Right kidney (tissue), 9 donors: ENCODE results near the gene MND1.
A peak's percentile ranks its signal among the peaks of the same experiment; 100 is the strongest.

Experiments used
- DNase-seq: peaks from one replicate; pipeline ENCODE4 v3.0.0-alpha.2; 2016
- long read RNA-seq, 8 donors: transcript quantifications; one replicate each; lab custom pipeline, GENCODE V29; 2026

Gene MND1, protein sequence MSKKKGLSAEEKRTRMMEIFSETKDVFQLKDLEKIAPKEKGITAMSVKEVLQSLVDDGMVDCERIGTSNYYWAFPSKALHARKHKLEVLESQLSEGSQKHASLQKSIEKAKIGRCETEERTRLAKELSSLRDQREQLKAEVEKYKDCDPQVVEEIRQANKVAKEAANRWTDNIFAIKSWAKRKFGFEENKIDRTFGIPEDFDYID
- long read RNA-seq, donor 1, transcript MND1-201 (8 exons, 968 nt) = major isoform, 7 of 8 reads
- long read RNA-seq, donor 1, partial matches to known transcripts = 0 of 8 reads
- long read RNA-seq, donor 1, other reads (novel, unspliced or antisense) = 0 of 8 reads
- long read RNA-seq, donor 2, transcript MND1-201 (8 exons, 968 nt) = major isoform, 5 of 5 reads
- long read RNA-seq, donor 2, partial matches to known transcripts = 0 of 5 reads
- long read RNA-seq, donor 2, other reads (novel, unspliced or antisense) = 0 of 5 reads
- long read RNA-seq, donor 3, partial matches to known transcripts = 0 of 1 reads
- long read RNA-seq, donor 3, other reads (novel, unspliced or antisense) = 0 of 1 reads
- long read RNA-seq, donor 4, transcript MND1-201 (8 exons, 968 nt) = major isoform, 7 of 7 reads
- long read RNA-seq, donor 4, partial matches to known transcripts = 0 of 7 reads
- long read RNA-seq, donor 4, other reads (novel, unspliced or antisense) = 0 of 7 reads
- long read RNA-seq, donor 5, partial matches to known transcripts = 0 of 4 reads
- long read RNA-seq, donor 5, other reads (novel, unspliced or antisense) = 0 of 4 reads
- long read RNA-seq, donor 6, partial matches to known transcripts = 0 of 5 reads
- long read RNA-seq, donor 6, other reads (novel, unspliced or antisense) = 0 of 5 reads
- long read RNA-seq, donor 7, transcript MND1-201 (8 exons, 968 nt) = major isoform, 9 of 9 reads
- long read RNA-seq, donor 7, partial matches to known transcripts = 0 of 9 reads
- long read RNA-seq, donor 7, other reads (novel, unspliced or antisense) = 0 of 9 reads
- long read RNA-seq, donor 8, partial matches to known transcripts = 0 of 4 reads
- long read RNA-seq, donor 8, other reads (novel, unspliced or antisense) = 0 of 4 reads

DNA sequence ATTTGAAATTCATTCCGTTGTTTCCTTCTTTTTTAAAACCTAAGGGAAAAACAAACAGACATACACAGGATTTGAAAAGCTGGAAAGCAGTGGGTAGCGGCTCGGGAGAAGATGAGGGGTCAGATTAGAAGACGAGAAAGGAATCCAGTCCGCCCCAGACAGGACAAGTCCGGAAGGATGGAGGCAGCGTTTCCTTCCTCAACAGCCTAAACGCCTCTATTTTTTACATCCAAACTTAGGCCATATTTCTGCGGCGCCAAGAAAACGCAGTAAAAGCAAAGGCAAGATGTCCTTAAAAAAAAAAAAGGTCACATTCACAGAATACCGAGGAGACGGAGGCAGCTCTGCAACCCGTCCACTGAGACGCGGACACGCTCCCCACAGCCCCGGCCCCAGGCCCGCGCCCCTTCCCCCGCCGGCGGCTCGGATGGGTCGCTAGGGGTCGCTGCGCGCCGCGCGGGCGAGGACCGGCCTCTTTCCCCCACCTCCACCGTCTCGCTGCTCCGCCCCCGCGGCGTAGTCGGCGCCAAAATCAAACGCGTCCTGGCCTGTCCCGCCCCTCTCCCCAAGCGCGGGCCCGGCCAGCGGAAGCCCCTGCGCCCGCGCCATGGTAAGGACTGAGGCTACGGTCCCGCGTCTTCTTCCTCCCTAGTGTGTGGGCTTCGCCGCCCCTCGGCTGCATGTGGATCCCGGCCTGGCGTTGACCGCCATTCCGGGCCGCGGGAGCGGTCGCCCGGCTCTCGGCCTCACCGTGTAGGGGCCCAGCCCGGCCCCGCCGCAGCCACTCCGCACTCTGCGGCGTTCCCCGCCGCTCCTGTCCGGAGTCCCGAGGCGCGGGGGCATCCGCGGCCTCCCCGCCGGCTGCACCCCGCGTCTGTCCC is at the start of gene MND1:
Gene MND1, plus strand, starts transcription at position 558 of the 881 bp plus-strand sequence. Its CDS starts 50 bp downstream, at position 608.
- peak; percentile 96 for DNase-seq

DNA sequence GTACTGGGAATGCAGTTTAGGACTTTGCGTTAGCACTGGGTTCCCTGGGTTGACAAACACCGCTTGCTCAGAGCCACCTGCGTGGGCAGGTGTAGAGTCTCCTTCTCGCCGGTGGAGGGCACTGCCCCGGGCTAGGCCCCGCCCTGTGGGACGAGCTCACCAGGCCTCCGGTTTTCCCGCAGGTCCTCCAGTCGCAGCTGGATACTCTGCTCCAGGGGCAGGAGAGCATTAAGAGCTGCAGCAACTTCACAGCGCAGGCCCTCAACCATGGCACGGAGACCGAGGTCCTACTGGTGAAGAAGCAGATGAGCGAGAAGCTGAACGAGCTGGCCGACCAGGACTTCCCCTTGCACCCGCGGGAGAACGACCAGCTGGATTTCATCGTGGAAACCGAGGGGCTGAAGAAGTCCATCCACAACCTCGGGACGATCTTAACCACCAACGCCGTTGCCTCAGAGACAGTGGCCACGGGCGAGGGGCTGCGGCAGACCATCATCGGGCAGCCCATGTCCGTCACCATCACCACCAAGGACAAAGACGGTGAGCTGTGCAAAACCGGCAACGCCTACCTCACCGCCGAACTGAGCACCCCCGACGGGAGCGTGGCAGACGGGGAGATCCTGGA is 49.2 kb upstream of the MND1 start:
- DNase-seq = no peak

DNA sequence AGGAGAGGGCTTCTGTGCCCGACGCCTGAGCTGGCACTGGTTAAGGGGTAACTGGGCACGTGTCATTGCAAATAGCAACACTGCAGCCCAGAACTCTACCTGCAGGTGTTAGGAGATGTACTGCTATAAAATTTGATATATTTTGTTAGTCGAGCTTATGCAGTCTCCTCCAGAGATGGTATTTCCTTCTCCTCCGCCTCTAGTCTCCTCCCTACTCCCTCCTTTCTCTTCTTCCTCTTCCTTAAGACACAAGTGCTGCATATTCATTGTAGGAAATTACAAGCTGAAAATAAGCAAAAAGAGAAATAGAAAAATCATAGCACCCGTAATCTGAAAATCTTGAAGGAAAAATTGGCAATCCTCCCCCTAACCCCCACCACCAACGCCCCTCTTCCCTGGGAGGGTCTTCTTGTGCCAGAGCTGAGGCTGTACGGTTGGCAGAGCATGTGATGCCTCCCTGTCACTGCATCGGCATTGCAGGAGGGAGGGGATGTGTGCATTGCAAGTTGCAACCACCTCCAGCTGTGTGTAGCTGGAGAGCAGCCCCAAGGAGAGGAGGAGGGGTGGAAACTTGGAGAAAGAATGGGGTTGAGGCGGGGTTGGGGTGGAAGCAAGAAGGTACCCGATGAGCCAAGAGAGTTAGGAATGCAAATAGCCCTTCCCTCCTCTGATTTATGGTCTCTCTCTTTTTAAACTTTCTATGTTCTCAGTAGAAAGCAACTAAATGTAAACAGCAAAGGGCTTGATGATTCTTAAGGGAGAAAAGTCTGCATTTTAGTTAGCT is 48.3 kb upstream of the MND1 start:
- peak; percentile 29 for DNase-seq

DNA sequence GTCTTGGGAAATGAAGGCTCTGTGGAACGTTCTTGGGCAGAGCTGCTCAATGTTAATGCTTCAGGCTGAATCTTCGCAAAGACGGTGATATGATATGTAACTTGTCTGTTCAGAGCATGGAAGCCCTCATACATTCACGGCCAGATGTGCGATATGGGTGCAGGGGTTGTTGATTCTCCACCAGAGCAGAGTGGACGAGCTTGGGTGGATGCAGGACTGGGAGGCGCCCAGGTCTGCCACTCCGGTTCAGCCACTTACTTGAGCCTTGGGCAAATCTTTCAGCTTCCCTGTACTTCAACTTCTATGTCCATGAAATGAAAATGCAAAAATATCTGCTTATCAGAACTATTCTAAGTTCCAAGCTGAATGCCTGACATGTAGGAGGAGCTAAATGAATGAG is 47.4 kb upstream of the MND1 start:
- no peak for DNase-seq

DNA sequence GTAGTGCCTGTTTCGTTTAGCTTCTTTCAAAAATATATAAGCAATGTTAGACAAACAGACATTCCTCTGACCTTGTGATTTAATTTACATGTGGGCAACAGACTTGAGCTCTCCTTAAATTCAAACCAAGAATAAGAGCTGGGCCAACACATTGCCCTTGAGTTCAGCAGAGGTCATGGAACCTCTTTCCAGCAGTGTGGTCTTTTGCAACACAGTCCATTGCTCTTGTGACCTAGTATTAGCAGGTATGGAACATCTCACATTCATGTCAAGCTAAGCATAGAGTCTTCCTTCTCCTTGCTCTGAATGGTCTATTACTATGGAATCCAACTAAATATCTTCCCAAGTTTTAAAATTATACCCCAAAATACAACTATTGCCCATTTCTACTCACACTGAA is 33.7 kb upstream of the MND1 start:
- DNase-seq = no peak

DNA sequence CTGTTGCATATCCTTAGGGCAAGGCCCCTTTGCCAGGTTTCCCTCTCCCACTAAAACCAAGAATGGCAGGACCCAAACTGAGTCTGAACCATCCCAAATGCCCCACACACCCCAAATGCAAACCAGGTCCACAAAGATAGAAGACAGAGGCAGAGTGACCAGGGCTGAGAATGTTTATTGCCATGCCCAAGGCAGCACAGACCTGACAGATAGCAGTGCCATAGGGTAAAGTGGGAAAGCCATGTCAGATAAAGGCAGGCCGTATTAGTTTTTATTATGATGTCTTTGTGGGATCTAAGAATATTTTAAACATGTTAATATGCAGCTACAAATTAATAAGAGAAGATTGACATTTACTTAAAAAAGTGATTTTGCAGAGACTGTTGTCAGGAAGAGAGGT is 29.6 kb upstream of the MND1 start:
- DNase-seq = no peak

DNA sequence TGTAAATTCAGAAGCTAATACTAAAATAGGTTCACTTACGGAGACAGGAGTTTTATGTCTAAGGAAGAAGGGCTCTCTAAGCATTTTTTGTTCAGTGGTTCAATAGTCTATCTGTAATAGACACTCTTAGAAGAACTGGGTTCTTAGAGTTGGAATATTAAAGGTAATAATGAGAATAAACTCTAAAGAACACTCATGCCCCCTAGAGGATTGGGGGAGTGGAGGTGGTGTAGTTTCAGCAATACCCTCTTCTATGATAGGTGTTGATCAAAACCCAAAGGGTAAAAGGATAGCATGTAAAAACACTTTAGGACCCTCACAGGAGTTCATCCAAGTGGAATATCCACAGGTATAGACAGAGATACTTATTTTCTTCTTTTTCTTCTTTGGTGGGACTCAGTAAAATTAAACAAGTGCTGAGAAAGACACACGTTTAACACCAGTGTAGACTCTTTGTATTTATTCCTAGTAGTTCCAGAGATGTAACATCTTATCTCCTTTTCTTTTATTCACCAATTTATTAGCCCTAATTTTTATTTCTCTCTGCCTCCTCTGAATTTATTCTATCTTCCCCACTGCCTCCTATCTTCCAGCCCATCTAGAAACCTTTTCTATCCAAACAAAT is 25.7 kb upstream of the MND1 start:
- peak; percentile 27 for DNase-seq

DNA sequence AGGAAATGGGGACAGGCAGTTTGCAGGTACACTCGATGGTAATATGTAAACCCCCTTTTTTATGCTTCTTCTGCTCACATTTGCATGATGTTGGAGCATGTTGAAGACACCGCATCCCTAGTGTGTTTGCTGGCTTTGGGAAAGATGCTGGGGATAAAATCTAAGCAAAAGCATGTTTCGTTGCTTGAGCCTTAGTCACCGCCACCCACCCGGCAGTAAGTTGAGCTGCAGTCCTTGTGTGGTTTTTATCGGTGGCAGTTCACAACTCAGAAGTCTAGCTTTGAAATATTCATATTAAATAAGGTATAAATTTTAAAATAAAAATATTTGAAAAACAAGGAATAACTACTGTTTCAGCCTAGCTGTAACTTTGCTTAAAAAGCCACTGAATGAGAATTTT is 21.7 kb upstream of the MND1 start:
- no peak for DNase-seq

DNA sequence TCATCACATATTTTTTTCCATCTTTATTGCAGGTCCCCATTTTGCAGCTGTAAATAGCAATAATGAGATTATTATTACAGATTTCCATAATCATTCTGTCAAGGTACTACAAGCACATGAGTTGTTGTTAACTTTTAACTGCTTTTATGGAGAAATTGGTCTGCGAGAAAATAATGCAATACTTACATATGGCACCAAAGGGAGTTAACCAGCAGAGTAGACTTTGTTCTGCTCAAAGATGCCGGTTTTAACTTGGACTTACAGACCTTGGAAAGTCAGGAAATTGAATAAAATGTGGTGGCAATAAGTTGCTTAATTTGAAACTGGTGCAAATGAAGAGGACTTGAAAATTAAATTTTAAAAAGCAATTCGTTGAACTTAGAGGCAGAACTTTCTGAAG is 20.4 kb upstream of the MND1 start:
- DNase-seq = no peak

DNA sequence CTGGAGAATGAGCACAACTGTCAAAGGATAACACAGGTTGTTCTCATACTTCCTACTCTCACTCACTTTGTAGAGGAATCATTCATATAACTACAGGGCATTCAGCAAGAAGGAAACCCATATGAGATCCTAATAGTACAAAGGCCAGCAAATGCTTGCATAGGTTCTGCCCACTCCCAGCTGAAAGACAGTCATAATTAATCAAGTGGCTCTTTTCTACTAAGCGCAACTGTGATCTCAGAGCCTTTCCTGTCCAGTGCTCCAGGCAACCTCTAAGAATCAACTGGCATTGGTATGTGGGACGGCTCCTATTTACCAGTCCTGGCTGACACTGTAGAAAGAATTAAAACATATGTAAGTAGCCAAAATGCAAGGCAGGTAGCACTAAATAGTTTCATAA is 18.9 kb upstream of the MND1 start:
- DNase-seq = no peak

DNA sequence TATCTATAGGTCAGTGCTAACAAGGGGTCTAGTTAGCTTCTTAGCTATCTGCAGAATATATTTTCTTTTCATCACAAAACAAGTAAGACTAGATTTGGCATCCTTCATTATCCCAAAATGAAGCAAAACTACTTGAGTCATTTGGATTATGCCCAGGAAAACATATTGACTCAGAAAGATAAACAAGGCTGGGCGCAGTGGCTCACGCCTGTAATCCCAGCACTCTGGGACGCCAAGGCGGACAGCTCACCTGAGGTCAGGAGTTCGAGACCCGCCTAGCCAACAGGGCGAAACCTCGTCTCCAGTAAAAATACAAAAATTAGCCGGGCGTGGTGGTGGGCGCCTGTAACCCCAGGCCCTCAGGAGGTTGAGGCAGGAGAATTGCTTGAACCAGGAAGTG is 18.0 kb upstream of the MND1 start:
- no peak for DNase-seq

DNA sequence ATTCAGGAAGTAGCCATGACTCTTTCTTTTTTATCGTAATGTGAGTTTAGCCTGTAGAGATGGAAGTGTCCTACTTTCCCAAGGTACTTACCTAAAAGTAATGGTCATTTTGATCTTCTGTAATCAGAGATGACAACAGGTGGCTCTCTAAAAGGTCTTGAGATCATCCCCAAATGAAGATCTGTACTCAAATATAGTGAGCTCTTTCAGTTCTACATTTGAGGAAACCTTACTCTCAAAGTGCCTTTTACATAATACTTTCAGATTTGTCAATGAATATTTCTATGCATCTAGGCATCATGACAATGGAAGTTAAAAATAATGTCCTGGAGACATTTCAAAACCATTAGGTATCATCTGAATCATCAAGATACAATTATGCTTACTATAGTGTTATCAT is 17.2 kb upstream of the MND1 start:
- no peak for DNase-seq

DNA sequence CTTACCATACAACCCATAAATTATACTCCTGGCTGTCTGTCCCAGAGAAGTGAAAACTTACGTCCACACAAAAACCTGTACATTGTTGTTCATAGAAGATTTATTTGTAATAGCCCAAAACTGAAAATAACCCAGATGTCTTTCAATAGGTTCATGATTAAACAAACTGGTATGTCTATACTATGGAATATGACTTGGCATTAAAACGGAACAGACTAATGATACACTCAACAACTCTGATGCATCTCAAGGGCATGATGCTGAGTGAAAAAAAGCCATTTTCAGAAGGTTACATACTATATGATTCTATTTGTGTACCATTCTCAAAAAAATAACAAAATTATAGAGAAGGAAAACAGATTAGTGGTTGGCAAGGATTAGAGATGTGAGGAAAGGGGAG is 11.6 kb upstream of the MND1 start:
- no peak for DNase-seq

DNA sequence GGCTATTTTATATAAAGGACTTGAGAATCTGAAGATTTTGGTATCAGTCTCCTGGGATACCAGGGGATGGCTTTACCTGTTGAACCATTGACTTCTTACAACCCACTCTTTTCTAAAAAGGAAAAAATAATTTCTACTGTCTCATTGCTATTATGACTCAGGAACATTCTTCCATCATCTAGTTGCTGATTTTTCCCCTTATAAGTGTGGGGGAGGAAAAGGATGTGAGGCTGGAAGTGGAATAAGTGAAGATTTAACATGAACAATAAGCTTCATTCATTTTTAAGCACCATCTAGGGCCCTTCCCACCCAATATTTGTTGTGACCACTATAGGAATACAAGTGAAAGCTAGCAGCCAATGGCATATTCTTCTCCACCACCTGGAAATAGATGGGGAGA is 10.6 kb upstream of the MND1 start:
- DNase-seq = no peak

DNA sequence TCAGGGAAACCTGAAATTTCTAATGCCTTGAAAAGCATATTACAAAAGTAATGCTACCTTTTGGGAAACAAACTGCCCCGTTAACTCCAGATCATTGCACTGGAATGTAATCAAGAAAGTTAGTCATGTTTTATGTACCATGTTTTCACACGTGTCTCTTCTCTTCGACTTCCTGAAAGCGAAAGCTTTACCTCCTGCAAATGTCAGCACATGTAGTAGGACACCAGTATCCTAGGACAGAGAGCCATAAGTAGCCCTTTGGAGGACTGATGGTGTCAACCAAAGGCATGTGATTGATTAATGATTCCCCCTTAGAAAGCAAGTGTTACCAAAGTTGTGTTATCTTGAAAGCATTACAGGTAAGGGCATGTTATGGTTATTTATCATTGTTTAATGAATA is 8.8 kb upstream of the MND1 start:
- DNase-seq = no peak

DNA sequence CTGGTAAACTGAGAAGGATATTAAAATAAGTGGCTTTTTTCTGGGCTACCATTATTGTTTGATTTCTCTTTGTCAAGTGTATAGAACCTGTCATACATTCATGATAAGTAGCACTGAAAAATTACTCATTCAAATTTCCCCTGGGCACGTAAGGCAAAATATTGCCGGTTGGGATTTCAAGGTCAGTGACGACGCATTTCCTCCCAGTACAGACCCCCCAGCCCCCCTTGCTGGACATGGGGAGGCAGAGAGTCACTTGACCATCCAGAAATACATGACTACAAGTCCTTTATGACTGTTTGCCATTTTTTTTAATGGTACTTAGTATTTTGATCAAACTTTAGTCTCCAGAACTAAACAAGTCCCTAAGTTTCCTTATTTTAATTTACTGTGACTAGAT is 6.8 kb upstream of the MND1 start:
- DNase-seq = no peak

DNA sequence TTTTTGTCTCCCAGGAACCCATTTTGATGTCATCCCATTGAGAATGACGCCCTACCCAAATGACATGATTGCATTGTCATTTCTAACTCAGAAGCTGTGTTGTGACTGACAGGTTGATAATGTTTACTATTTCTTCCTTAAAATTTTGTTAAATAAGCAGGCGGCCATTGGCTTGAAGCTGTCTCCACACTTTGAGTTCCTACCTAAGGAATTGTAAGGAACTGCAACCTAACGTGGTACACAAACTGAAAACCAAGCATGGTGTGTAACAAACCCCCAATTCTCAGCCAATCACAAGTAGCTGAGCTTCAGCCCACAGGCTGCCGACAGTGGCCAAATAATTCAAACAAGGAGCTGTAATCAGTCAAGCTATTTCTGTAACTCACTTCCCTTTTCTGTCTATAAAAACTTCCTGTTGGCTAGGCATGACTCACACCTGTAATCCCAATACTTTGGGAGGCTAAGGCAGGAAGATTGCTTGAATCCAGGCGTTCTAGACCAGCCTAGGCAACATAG is 2.9 kb upstream of the MND1 start:
- DNase-seq = no peak

DNA sequence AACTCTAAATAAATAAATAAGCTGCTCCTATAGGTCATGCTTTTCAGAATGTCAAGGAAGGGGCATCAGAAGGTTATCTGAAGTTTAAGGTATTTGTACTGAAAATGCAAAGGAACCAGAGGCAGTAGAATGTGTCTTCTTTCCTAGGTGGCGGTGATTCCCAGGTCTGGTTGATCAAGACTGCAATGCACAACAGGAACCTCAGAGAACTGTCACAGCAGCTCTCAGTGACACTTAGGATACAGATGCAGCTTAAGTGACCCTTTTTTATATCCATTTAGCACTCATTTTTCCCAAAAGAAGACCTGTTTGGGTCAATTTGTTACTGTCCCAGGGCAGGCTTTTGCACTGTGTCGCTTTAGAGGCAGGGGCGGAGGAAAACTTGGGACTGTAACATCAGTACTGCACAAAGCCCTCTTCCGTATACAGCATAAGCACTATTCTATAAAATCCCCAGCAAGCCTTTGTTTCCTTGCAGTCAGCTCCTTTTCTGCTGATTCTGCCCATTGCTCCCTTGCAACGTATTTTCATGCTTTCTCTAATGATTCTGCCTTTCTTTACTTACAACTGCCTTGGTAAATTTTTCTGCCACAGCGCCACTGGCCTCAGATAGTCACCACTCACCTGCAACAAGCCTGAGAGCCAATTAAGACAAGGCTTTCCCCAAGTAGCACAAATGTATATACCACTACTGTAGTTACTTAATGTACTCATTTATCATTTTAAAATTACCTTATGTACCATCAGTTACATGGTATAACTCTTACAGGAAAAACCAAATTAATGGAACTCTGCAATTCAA is 1.5 kb upstream of the MND1 start:
- DNase-seq = no peak
